Fibroblast of pulmonary artery (primary cell): ENCODE measurements around the gene PTDSS2.
"Not testable (repeated sequence)": the region's sequence is repeated elsewhere in the genome, so short reads cannot be mapped to it uniquely, and the experiment has no call there.

Source experiments
- DNase-seq: peaks from one replicate; pipeline ENCODE4 v3.0.0-alpha.2; 2010; ENCODE audit warnings: low read depth
- H3K4me3 ChIP-seq: replicated peaks from 2 replicates; pipeline ENCODE4 v1.5.1; 2011; ENCODE audit warnings: low read depth, mild to moderate bottlenecking, control low read depth, low read length, moderate library complexity
- TF ChIP-seq, protein P1 (sequence below): IDR thresholded peaks from 2 replicates; pipeline ENCODE4 v1.5.1; 2011; ENCODE audit warnings: mild to moderate bottlenecking, control low read depth, low read length, inconsistent platforms; ENCODE audit errors: missing control alignments

Gene PTDSS2

DNA sequence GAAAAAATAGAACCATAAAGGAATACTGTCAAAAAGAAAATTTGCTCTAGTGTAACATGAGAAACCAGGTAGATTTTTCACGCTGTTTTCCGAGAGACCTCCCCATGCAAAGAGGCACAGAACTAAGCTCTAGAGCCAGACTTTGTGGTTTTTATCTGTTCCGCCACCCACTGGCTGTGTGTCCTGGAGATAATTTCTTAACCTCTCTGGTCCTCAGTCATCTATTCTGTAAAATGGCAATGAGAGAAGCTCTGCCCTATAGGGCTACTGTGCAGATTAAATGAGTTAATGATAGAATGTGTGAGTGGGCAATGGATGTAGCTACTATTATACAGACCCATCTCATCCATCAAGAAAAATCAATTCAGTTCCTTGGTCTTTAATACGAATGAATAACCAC lies 25.8 kb upstream of the PTDSS2 start:
- TF ChIP-seq, protein P1, sequence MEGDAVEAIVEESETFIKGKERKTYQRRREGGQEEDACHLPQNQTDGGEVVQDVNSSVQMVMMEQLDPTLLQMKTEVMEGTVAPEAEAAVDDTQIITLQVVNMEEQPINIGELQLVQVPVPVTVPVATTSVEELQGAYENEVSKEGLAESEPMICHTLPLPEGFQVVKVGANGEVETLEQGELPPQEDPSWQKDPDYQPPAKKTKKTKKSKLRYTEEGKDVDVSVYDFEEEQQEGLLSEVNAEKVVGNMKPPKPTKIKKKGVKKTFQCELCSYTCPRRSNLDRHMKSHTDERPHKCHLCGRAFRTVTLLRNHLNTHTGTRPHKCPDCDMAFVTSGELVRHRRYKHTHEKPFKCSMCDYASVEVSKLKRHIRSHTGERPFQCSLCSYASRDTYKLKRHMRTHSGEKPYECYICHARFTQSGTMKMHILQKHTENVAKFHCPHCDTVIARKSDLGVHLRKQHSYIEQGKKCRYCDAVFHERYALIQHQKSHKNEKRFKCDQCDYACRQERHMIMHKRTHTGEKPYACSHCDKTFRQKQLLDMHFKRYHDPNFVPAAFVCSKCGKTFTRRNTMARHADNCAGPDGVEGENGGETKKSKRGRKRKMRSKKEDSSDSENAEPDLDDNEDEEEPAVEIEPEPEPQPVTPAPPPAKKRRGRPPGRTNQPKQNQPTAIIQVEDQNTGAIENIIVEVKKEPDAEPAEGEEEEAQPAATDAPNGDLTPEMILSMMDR = no peak
- no peak overlapping the region for H3K4me3 ChIP-seq
- DNase-seq = no peak

GRCh38 chr11:424766-425165 lies 25.3 kb upstream of the PTDSS2 start:
- not testable (repeated sequence) for H3K4me3 ChIP-seq, DNase-seq

GRCh38 chr11:425301-425700 lies 24.8 kb upstream of the PTDSS2 start:
- TF ChIP-seq, protein P1 = no peak
- no peak for DNase-seq
- no peak overlapping the region for H3K4me3 ChIP-seq

DNA sequence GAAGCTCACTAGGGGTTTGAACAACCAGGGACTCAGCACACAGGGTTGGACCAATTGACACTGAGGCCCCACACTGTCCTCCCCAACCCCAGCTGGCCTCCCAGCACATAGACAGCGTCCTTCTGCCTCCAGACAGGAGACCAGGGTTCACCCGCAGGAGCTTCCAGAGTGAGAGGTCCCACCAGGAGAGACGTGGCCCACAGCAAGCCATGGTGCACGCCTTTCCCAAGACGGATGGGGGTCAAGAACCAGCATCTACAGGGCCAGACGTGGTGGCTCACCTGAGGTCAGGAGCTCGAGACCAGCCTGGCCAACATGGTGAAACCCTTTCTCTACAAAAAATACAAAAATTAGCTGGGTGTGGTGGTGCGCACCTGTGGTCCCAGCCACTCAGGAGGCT lies 23.2 kb upstream of the PTDSS2 start:
- TF ChIP-seq, protein P1 = no peak
- H3K4me3 ChIP-seq = no peak overlapping the region
- no peak for DNase-seq

DNA sequence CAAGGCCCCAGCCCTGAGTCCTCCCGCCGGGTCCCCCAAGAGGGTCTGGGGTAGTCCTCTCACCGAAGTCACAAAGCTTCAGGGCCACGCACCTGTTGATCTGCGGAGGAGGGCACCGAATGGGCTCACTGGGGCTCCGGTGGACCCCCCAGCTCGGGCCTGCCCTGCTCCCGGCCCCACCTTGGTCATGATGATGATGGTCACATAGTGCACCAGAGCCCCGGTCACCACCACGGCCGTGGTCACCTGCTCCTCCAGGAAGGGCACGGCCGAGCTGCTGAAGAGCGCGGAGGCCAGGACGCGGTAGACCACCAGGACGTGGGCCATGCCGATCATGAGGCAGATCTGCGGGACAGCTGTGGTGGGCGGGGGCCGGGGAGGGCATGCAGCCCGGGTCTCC lies 21.8 kb upstream of the PTDSS2 start:
- H3K4me3 ChIP-seq = no peak overlapping the region
- TF ChIP-seq, protein P1 = no peak
- no peak for DNase-seq

GRCh38 chr11:429391-429790 lies 20.7 kb upstream of the PTDSS2 start:
- TF ChIP-seq, protein P1 = no peak
- no peak overlapping the region for H3K4me3 ChIP-seq
- no peak for DNase-seq

- TF ChIP-seq, protein P1 = no peak
- no peak overlapping the region for H3K4me3 ChIP-seq
- DNase-seq = no peak
Observed at GRCh38 chr11:429931-430456, 20.1 kb upstream of the PTDSS2 start.
